Measurements from ENCODE around the gene GJA5.

The GJA5 gene

GRCh38 chr1:147726168-147726567 lies 34.2 kb downstream of the GJA5 start:
- TF ChIP-seq, protein P1, sequence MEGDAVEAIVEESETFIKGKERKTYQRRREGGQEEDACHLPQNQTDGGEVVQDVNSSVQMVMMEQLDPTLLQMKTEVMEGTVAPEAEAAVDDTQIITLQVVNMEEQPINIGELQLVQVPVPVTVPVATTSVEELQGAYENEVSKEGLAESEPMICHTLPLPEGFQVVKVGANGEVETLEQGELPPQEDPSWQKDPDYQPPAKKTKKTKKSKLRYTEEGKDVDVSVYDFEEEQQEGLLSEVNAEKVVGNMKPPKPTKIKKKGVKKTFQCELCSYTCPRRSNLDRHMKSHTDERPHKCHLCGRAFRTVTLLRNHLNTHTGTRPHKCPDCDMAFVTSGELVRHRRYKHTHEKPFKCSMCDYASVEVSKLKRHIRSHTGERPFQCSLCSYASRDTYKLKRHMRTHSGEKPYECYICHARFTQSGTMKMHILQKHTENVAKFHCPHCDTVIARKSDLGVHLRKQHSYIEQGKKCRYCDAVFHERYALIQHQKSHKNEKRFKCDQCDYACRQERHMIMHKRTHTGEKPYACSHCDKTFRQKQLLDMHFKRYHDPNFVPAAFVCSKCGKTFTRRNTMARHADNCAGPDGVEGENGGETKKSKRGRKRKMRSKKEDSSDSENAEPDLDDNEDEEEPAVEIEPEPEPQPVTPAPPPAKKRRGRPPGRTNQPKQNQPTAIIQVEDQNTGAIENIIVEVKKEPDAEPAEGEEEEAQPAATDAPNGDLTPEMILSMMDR (IDR thresholded peaks at IDR 0.05; ENCODE audit: insufficient read depth, low read length, missing control alignments): no peak
- POLR2A ChIA-PET: no interaction called here
- no peak overlapping the region for H3K4me3 ChIP-seq (ENCODE audit: low read depth, low read length)
- CTCF ChIA-PET: no interaction called here
- DNase-seq (ENCODE audit: low read depth, low spot score): no peak

DNA sequence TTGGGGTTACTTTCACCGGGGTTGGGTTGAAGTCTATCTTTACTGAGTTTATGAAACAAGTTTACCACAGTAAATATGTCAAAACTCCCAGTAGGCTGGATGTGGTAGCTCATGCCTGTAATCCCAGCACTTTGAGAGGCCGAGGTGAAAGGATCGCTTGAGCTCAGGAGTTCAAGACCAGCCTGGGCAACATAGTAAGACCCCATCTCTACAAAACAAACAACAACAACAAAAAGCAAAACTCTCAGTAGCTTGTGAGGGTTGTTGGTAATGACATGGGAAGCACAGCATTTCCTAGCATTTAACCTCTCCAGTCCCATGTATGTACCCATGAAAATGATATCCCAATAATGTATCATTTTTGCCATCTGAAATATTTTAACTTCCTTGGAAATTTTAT lies 34.7 kb downstream of the GJA5 start:
- ChIA-PET POLR2A (no interaction called here), CTCF (no interaction called here)
- no peak for DNase-seq (ENCODE audit: low read depth, low spot score)
- TF ChIP-seq, protein P1 (IDR thresholded peaks at IDR 0.05; ENCODE audit: insufficient read depth, low read length, missing control alignments): no peak
- no peak overlapping the region for H3K4me3 ChIP-seq (ENCODE audit: low read depth, low read length)

DNA sequence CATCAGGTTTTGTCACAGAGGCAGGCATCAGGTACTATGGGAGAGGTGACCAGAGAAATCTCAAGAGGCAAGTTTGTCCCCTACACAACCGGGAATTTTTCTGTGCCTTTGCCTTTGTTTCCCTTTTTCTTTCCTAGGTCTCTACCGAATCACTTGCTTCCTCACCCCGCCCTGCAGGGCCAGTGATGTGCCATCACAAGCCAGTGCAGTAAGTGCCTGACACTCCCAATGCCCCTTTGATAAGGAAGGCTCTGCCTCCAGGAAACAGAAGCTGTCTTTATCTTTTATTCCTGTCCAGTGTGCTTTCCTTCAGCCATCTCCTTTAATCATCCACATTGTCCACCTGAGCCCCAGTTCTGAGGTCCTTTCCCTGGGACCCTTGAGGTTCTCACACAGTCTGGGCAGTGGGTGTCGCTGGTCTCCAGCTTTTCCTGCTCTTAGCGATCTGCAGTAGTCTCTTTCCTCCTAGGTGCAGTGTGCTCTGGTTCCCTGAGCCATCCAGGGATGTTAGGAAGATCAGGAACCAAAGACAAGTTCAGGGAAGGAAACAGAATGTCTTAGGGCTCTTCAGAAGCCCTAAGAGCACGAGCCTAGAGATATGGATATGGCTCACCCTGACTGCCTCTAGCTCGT lies 36.6 kb downstream of the GJA5 start:
- TF ChIP-seq, protein P1 (IDR thresholded peaks at IDR 0.05; ENCODE audit: insufficient read depth, low read length, missing control alignments): no peak
- ChIA-PET CTCF (interaction anchor here (1.0 kb wide), 1 partner anchor 169 kb away, joined by 5 read pairs; no protein-coding TSS in a partner anchor), POLR2A (no interaction called here)
- no peak for DNase-seq (ENCODE audit: low read depth, low spot score)
- no peak overlapping the region for H3K4me3 ChIP-seq (ENCODE audit: low read depth, low read length)

DNA sequence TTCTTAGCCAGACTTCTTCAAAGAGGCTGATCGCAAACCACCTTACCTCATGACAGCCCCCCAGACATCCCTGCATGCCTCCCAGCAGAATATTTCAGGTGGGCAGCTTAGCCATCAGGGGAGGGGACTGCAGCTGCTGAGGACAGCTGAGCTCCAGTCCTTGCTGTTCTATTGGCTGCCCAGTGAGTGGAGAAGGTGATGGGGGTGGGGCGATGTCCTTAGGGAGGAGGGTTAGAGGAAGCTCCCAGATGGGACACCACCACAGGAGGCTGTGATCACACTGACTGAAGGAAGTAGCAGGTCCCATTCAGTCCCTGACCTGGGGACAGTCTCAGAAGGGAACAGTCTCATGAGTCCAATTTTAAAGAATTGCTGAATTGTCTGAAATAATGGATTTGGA lies 38.3 kb downstream of the GJA5 start:
- no peak for DNase-seq (ENCODE audit: low read depth, low spot score)
- TF ChIP-seq, protein P1 (IDR thresholded peaks at IDR 0.05; ENCODE audit: insufficient read depth, low read length, missing control alignments): no peak
- ChIA-PET CTCF (no interaction called here), POLR2A (no interaction called here)
- no peak overlapping the region for H3K4me3 ChIP-seq (ENCODE audit: low read depth, low read length)

DNA sequence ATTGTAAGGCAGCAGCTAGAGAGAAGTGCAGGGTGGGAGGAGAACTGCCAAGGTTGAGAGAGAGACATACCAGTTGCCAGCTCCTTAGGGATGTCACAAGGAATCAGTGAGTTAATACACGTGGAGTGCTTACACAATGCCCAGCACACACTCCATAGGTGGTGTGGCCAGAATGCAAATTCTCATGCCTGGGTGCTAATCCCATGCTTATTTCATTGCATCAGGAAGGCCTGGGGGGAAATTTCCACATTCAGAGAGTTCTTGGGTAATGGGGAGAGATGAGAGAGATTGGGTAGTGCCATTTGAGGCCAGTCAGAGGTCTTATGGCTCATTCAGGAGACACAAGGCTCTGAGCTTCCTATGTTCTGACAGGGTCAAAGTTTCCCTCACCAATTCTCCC lies 38.7 kb downstream of the GJA5 start:
- POLR2A ChIA-PET: no interaction called here
- H3K4me3 ChIP-seq (ENCODE audit: low read depth, low read length): no peak overlapping the region
- no peak for DNase-seq (ENCODE audit: low read depth, low spot score)
- TF ChIP-seq, protein P1 (IDR thresholded peaks at IDR 0.05; ENCODE audit: insufficient read depth, low read length, missing control alignments): no peak
- CTCF ChIA-PET: no interaction called here

DNA sequence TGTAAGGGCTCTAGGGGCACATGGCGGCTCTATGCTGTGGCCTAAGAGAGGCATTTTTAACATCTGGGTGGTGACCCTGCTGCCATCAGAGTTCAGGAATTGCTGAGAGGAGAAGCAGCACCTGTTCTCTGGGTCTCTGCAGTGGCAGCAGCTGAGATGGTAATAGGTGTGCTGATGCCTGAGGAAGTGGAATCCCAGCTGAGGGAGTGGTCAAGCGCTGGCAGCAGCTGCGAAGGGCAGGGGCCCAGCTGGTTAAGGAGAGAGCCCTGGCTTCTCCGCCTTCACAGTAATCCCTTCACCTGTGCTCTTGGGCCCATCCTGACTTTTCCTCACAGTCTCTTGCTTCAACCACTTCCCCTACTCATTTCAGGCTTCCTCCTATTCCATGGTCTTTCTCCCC lies 39.8 kb downstream of the GJA5 start:
- CTCF ChIA-PET: no interaction called here
- H3K4me3 ChIP-seq (ENCODE audit: low read depth, low read length): no peak overlapping the region
- no peak for DNase-seq (ENCODE audit: low read depth, low spot score)
- TF ChIP-seq, protein P1 (IDR thresholded peaks at IDR 0.05; ENCODE audit: insufficient read depth, low read length, missing control alignments): no peak
- POLR2A ChIA-PET: no interaction called here

All from AG04449 (cell line).